Neuronal stem cell (in vitro differentiated cells): ENCODE results near the gene PPIA.
"Not testable (repeated sequence)": the region's sequence is repeated elsewhere in the genome, so short reads cannot be mapped to it uniquely, and the experiment has no call there.

Source experiments
- DNase-seq: peaks from one replicate; pipeline ENCODE4 v3.0.0-alpha.2; 2013; ENCODE audit warnings: low spot score
- H2AFZ ChIP-seq: one replicate; pipeline ENCODE4 v1.6.1; 2013; ENCODE audit warnings: mild to moderate bottlenecking, low read length, inconsistent platforms
- H2AK5ac ChIP-seq: 2 replicates; pipeline ENCODE4 v1.6.1; 2013; ENCODE audit warnings: low read depth, mild to moderate bottlenecking, inconsistent platforms, low read length, moderate library complexity, mixed read lengths
- H2BK120ac ChIP-seq: 2 replicates; pipeline ENCODE4 v1.6.1; 2013; ENCODE audit warnings: low read depth, mild to moderate bottlenecking, inconsistent platforms, low read length, moderate library complexity, mixed read lengths
- H2BK12ac ChIP-seq: one replicate; pipeline ENCODE4 v1.6.1; 2013; ENCODE audit warnings: low read length, inconsistent platforms
- H2BK15ac ChIP-seq: 2 replicates; pipeline ENCODE4 v1.6.1; 2013; ENCODE audit warnings: mild to moderate bottlenecking, low read length, inconsistent platforms, mixed read lengths
- H2BK5ac ChIP-seq: one replicate; pipeline ENCODE4 v1.6.1; 2013; ENCODE audit warnings: inconsistent platforms, mild to moderate bottlenecking, low read length, moderate library complexity
- H3K14ac ChIP-seq: one replicate; pipeline ENCODE4 v1.6.1; 2013; ENCODE audit warnings: low read length, inconsistent platforms
- H3K18ac ChIP-seq: 2 replicates; pipeline ENCODE4 v1.6.1; 2013; ENCODE audit warnings: low read length, inconsistent platforms
- H3K23ac ChIP-seq: 2 replicates; pipeline ENCODE4 v1.6.1; 2013; ENCODE audit warnings: low read depth, mild to moderate bottlenecking, mixed read lengths, low read length, inconsistent platforms; ENCODE audit not compliant: poor library complexity
- H3K27ac ChIP-seq: replicated peaks from 3 replicates; pipeline ENCODE4 v1.5.1; 2013; ENCODE audit warnings: low read length, inconsistent platforms
- H3K27me3 ChIP-seq, 3 experiments: 2 replicates each; pipeline ENCODE4 v1.6.1; 2013; ENCODE audit warnings: low read length in 3 of 3, mild to moderate bottlenecking in 2 of 3, inconsistent platforms in 1 of 3, low read depth in 1 of 3, mixed read lengths in 1 of 3, moderate library complexity in 1 of 3; ENCODE audit not compliant: control insufficient read depth in 3 of 3, insufficient read depth in 3 of 3
- H3K36me3 ChIP-seq, 2 donors: replicated peaks in 1 of 2; 2 replicates each; pipeline ENCODE4 v1.6.1; 2013; ENCODE audit warnings: low read length in 2 of 2; ENCODE audit not compliant: control insufficient read depth in 2 of 2, insufficient read depth in 2 of 2
- H3K4ac ChIP-seq: 2 replicates; pipeline ENCODE4 v1.6.1; 2013; ENCODE audit warnings: inconsistent platforms, mild to moderate bottlenecking, low read length, moderate library complexity
- H3K4me1 ChIP-seq, 2 donors: 1 replicate in 1 of 2; 2 replicates in 1 of 2; pipeline ENCODE4 v1.6.1; 2013; ENCODE audit warnings: low read length in 2 of 2, low read depth in 1 of 2; ENCODE audit not compliant: control insufficient read depth in 2 of 2, insufficient read depth in 1 of 2
- H3K4me2 ChIP-seq: one replicate; pipeline ENCODE4 v1.6.1; 2013; ENCODE audit warnings: mild to moderate bottlenecking, low read length, inconsistent platforms; ENCODE audit not compliant: insufficient read depth, poor library complexity, severe bottlenecking
- H3K4me3 ChIP-seq, 2 donors: 2 replicates each; pipeline ENCODE4 v1.5.1; 2013; ENCODE audit warnings: low read length in 2 of 2, mild to moderate bottlenecking in 2 of 2, inconsistent platforms in 1 of 2, moderate library complexity in 1 of 2
- H3K79me1 ChIP-seq: one replicate; pipeline ENCODE4 v1.6.1; 2013; ENCODE audit warnings: low read depth, mild to moderate bottlenecking, inconsistent platforms, low read length, moderate library complexity
- H3K9ac ChIP-seq: one replicate; pipeline ENCODE4 v1.6.1; 2013; ENCODE audit warnings: mild to moderate bottlenecking, low read depth, low read length, inconsistent platforms; ENCODE audit not compliant: poor library complexity
- H3K9me3 ChIP-seq, 2 donors: replicated peaks in 1 of 2; 2 replicates each; pipeline versions ENCODE3 to v1.6.1; 2013; ENCODE audit warnings: low read length in 2 of 2, mild to moderate bottlenecking in 2 of 2, inconsistent platforms in 1 of 2, low read depth in 1 of 2, mixed read lengths in 1 of 2, moderate library complexity in 1 of 2; ENCODE audit not compliant: control insufficient read depth in 2 of 2, insufficient read depth in 1 of 2
- H4K8ac ChIP-seq: one replicate; pipeline ENCODE4 v1.6.1; 2013; ENCODE audit warnings: low read depth, mild to moderate bottlenecking, inconsistent platforms, low read length, moderate library complexity
- H4K91ac ChIP-seq: one replicate; pipeline ENCODE4 v1.6.1; 2013; ENCODE audit warnings: low read length, low read depth, mild to moderate bottlenecking, inconsistent platforms; ENCODE audit not compliant: poor library complexity
- WGBS, 2 donors: extraction: QIAGEN DNeasy Blood & Tissue Kit; methylation state at CpG; one replicate each; pipeline ENCODE4 v1.1.7; 2013; ENCODE audit warnings: missing lambda C conversion rate in 2 of 2, mixed read lengths in 1 of 2; ENCODE audit not compliant: insufficient read length in 2 of 2, insufficient replicate concordance in 1 of 2; ENCODE audit errors: extremely low coverage in 2 of 2; 5-methylcytosine and 5-hydroxymethylcytosine counted together

Gene PPIA

GRCh38 chr7:44771358-44771757, 25.1 kb upstream of the PPIA start:
- DNase-seq, result no peak
- no CpG with 5 or more reads among the region's 3 CpGs for WGBS, 2 donors
- no peak overlapping the region for H4K91ac ChIP-seq

GRCh38 chr7:44772440-44772839, 24.0 kb upstream of the PPIA start:
- H3K36me3 ChIP-seq, result peaks cover 5 to 13% of the 10 kb centered on the region in 2 donors
- H2BK5ac ChIP-seq, result no peak overlapping the region
- H3K79me1 ChIP-seq, result no peaks in the 10 kb centered on the region
- H2BK120ac ChIP-seq, result no peak overlapping the region
- no peak overlapping the region for H2BK12ac ChIP-seq
- no peak overlapping the region for H2AFZ ChIP-seq
- no peak overlapping the region for H4K91ac ChIP-seq
- no peak overlapping the region for H3K9ac ChIP-seq
- H4K8ac ChIP-seq, result no peak overlapping the region
- no peak overlapping the region for H3K14ac ChIP-seq
- no peak overlapping the region for H3K4me3 ChIP-seq
- no peak overlapping the region for H3K18ac ChIP-seq
- no peak overlapping the region for H2BK15ac ChIP-seq
- H3K4me1 ChIP-seq, result peaks cover 0 to 18% of the 10 kb centered on the region in 2 donors
- no peak for DNase-seq
- H3K4me2 ChIP-seq, result no peak overlapping the region
- no peak overlapping the region for H3K27ac ChIP-seq
- no CpG with 5 or more reads among the region's 6 CpGs for whole genome bisulfite sequencing, 2 donors
- no peak overlapping the region for H2AK5ac ChIP-seq
- H3K23ac ChIP-seq, result no peak overlapping the region
- H3K9me3 ChIP-seq, result peaks cover 0 to 2% of the 10 kb centered on the region in 2 donors
- H3K27me3 ChIP-seq, result no peaks in the 10 kb centered on the region
- no peak overlapping the region for H3K4ac ChIP-seq

More at GRCh38 chr7:44771358-44771757, 25.1 kb upstream of the PPIA start:
- Histone ChIP-seq H3K27ac (no peak overlapping the region), H3K9me3 (peaks cover 0 to 2% of the 10 kb centered on the region in 2 donors), H2BK120ac (no peak overlapping the region), H3K4me3 (no peak overlapping the region), H3K4ac (peak overlapping the region; percentile 78), H3K36me3 (peaks cover 15 to 24% of the 10 kb centered on the region in 2 donors), H3K4me1 (peaks cover 0 to 18% of the 10 kb centered on the region in 2 donors), H2BK5ac (no peak overlapping the region), H2AK5ac (no peak overlapping the region), H2AFZ (no peak overlapping the region), H3K23ac (no peak overlapping the region), H3K14ac (no peak overlapping the region), H2BK15ac (no peak overlapping the region), H2BK12ac (no peak overlapping the region), H4K8ac (no peak overlapping the region), H3K79me1 (no peaks in the 10 kb centered on the region), H3K4me2 (no peak overlapping the region), H3K9ac (no peak overlapping the region), H3K27me3 (no peaks in the 10 kb centered on the region), H3K18ac (peak overlapping the region; percentile 91)

- H2AFZ ChIP-seq, result no peak overlapping the region
- no peak overlapping the region for H2BK15ac ChIP-seq
- H3K4me1 ChIP-seq, result peaks cover 0 to 16% of the 10 kb centered on the region in 2 donors
- no peak overlapping the region for H2AK5ac ChIP-seq
- no peak overlapping the region for H4K8ac ChIP-seq
- H2BK12ac ChIP-seq, result no peak overlapping the region
- no peak overlapping the region for H3K23ac ChIP-seq
- peaks cover under 1 to 9% of the 10 kb centered on the region in 2 donors for H3K36me3 ChIP-seq
- no peaks in the 10 kb centered on the region for H3K79me1 ChIP-seq
- DNase-seq, result no peak
- H3K9me3 ChIP-seq, result peaks cover 0 to 2% of the 10 kb centered on the region in 2 donors
- no peak overlapping the region for H3K4ac ChIP-seq
- H4K91ac ChIP-seq, result no peak overlapping the region
- H3K18ac ChIP-seq, result no peak overlapping the region
- no peak overlapping the region for H3K4me3 ChIP-seq
- no peak overlapping the region for H2BK120ac ChIP-seq
- no peak overlapping the region for H3K14ac ChIP-seq
- H3K27ac ChIP-seq, result no peak overlapping the region
- H3K9ac ChIP-seq, result no peak overlapping the region
- no peaks in the 10 kb centered on the region for H3K27me3 ChIP-seq
- no CpG with 5 or more reads among the region's 10 CpGs for WGBS, 2 donors
- no peak overlapping the region for H2BK5ac ChIP-seq
- no peak overlapping the region for H3K4me2 ChIP-seq
Measured at GRCh38 chr7:44772867-44773266, 23.6 kb upstream of the PPIA start.

GRCh38 chr7:44774486-44774885, 22.0 kb upstream of the PPIA start:
- H3K9ac ChIP-seq, H3K4me1 ChIP-seq: not testable (repeated sequence)

More at GRCh38 chr7:44774486-44774885, 22.0 kb upstream of the PPIA start:
- H3K9me3 ChIP-seq, H2BK12ac ChIP-seq, H3K4ac ChIP-seq, H3K36me3 ChIP-seq, DNase-seq, H3K14ac ChIP-seq, H2BK5ac ChIP-seq, H4K91ac ChIP-seq, H2BK15ac ChIP-seq, H2BK120ac ChIP-seq, H3K4me2 ChIP-seq, H3K23ac ChIP-seq, H3K79me1 ChIP-seq, H4K8ac ChIP-seq, H2AFZ ChIP-seq, H3K27me3 ChIP-seq, H3K4me3 ChIP-seq, H2AK5ac ChIP-seq, H3K27ac ChIP-seq, H3K18ac ChIP-seq: not testable (repeated sequence)
- no CpG with 5 or more reads among the region's 3 CpGs for WGBS, 2 donors
